Stimulated activated CD8-positive, alpha-beta memory T cell treated with anti-CD3 and anti-CD28 coated beads, Interleukin-12 subunit alpha, Interleukin-12 subunit beta, amount 100 ng/mL, for 24 hours (primary cell): ENCODE measurements around the gene C1orf21.

Experiments used
- DNase-seq: peaks from one replicate; pipeline ENCODE4 v3.0.0-alpha.2; 2020; ENCODE audit errors: extremely low read depth

C1orf21 gene

GRCh38 chr1:184387069-184387475 lies 243 bp downstream of the C1orf21 start:
- DNase-seq: no peak

- DNase-seq: peak; percentile 17
Measured at GRCh38 chr1:184387476-184388318, 868 bp downstream of the C1orf21 start.

- DNase-seq: no peak
Measured at GRCh38 chr1:184388319-184388889, 1.6 kb downstream of the C1orf21 start.

- no peak for DNase-seq
Measured at GRCh38 chr1:184388971-184389370, 2.1 kb downstream of the C1orf21 start.

- no peak for DNase-seq
Measured at GRCh38 chr1:184389446-184389845, 2.6 kb downstream of the C1orf21 start.

GRCh38 chr1:184390889-184391288 lies 4.1 kb downstream of the C1orf21 start:
- no peak for DNase-seq

GRCh38 chr1:184392067-184392466 lies 5.2 kb downstream of the C1orf21 start:
- DNase-seq: no peak

GRCh38 chr1:184392779-184393522 lies 6.1 kb downstream of the C1orf21 start:
- no peak for DNase-seq

- DNase-seq: no peak
Measured at GRCh38 chr1:184393962-184394361, 7.1 kb downstream of the C1orf21 start.

GRCh38 chr1:184395370-184395769 lies 8.5 kb downstream of the C1orf21 start:
- DNase-seq: no peak

- no peak for DNase-seq
Measured at GRCh38 chr1:184395937-184396480, 9.2 kb downstream of the C1orf21 start.

- no peak for DNase-seq
Measured at GRCh38 chr1:184399192-184399847, 12.5 kb downstream of the C1orf21 start.

GRCh38 chr1:184403961-184404726 lies 17.3 kb downstream of the C1orf21 start:
- DNase-seq: no peak

- no peak for DNase-seq
Measured at GRCh38 chr1:184404727-184405027, 17.8 kb downstream of the C1orf21 start.

GRCh38 chr1:184405094-184405800 lies 18.4 kb downstream of the C1orf21 start:
- no peak for DNase-seq

GRCh38 chr1:184405801-184406142 lies 18.9 kb downstream of the C1orf21 start:
- DNase-seq: no peak

- DNase-seq: no peak
Measured at GRCh38 chr1:184406479-184406878, 19.6 kb downstream of the C1orf21 start.

GRCh38 chr1:184407816-184408510 lies 21.1 kb downstream of the C1orf21 start:
- DNase-seq: no peak

GRCh38 chr1:184408580-184408979 lies 21.8 kb downstream of the C1orf21 start:
- DNase-seq: no peak

GRCh38 chr1:184409011-184409410 lies 22.2 kb downstream of the C1orf21 start:
- no peak for DNase-seq
